Naive thymus-derived CD4-positive, alpha-beta T cell (primary cell): ENCODE results near the gene CAMK2G. TPM values are rescaled to one million over a fixed set of nuclear protein-coding genes. Genes with fewer than 3 reads are reported as not detected.
A peak's percentile ranks its signal among the peaks of the same experiment; 100 is the strongest.

Experiments
- ATAC-seq: fragments of 150-1000 bp; cut with Tn5 transposase; 2 replicates; pipeline ENCODE4 v1.10.0; 2021; ENCODE audit warnings: mild to moderate bottlenecking, moderate library complexity
- CTCF ChIA-PET: fragments of 350-600 bp; sonication (Branson Sonifier 250); formaldehyde crosslinking; loops from one replicate; lab custom pipeline; 2021; ENCODE audit warnings: antibody characterized with exemption; lab: Charles Lee
- POLR2A ChIA-PET: fragments of 350-600 bp; sonication (Branson Sonifier 250); formaldehyde crosslinking; loops from one replicate; lab custom pipeline; 2021; ENCODE audit warnings: antibody characterized with exemption, inconsistent platforms; lab: Charles Lee
- DNase-seq, 9 donors: peaks; one replicate each; pipeline versions ENCODE4 v3.0.0 to v3.0.0-alpha.2; 2020 to 2022; ENCODE audit warnings: mixed read lengths in 1 of 9
- H3K27ac ChIP-seq: one replicate; pipeline ENCODE4 v1.7.0; 2013; ENCODE audit warnings: mild to moderate bottlenecking, low read depth, low read length, moderate library complexity
- H3K27me3 ChIP-seq, 2 donors: one replicate each; pipeline ENCODE4 v1.7.0; 2013; ENCODE audit warnings: low read length in 2 of 2, mild to moderate bottlenecking in 2 of 2, moderate library complexity in 2 of 2; ENCODE audit not compliant: control insufficient read depth in 2 of 2, insufficient read depth in 2 of 2
- H3K36me3 ChIP-seq, 3 experiments: 1 replicate in 2 of 3; 2 replicates in 1 of 3; pipeline ENCODE4 v1.7.0; 2013; ENCODE audit warnings: low read length in 3 of 3, mild to moderate bottlenecking in 3 of 3, moderate library complexity in 1 of 3; ENCODE audit not compliant: insufficient read depth in 3 of 3, control insufficient read depth in 2 of 3
- H3K4me1 ChIP-seq, 2 donors: one replicate each; pipeline ENCODE4 v1.7.0; 2013; ENCODE audit warnings: low read length in 2 of 2, mild to moderate bottlenecking in 2 of 2, moderate library complexity in 1 of 2; ENCODE audit not compliant: control insufficient read depth in 2 of 2, insufficient read depth in 2 of 2
- H3K4me3 ChIP-seq: 2 replicates; pipeline ENCODE4 v1.7.0; 2013; ENCODE audit warnings: mild to moderate bottlenecking, low read length
- H3K9me3 ChIP-seq, 3 experiments: 1 replicate in 2 of 3; 2 replicates in 1 of 3; pipeline ENCODE4 v1.7.0; 2013; ENCODE audit warnings: low read length in 3 of 3; ENCODE audit not compliant: control insufficient read depth in 2 of 3
- H3K27ac Mint-ChIP-seq, 9 donors: one replicate each; pipeline ENCODE4 v1.8.0; 2020 to 2022; ENCODE audit warnings: mixed read lengths in 9 of 9, mild to moderate bottlenecking in 8 of 9, moderate library complexity in 5 of 9, inconsistent platforms in 2 of 9
- H3K27me3 Mint-ChIP-seq, 5 donors: one replicate each; pipeline ENCODE4 v1.8.0; 2021 to 2022; ENCODE audit warnings: mixed read lengths in 5 of 5, mild to moderate bottlenecking in 1 of 5
- H3K36me3 Mint-ChIP-seq, 5 donors: one replicate each; pipeline ENCODE4 v1.8.0; 2020 to 2022; ENCODE audit warnings: mixed read lengths in 5 of 5, mild to moderate bottlenecking in 3 of 5, inconsistent platforms in 1 of 5
- H3K4me1 Mint-ChIP-seq, 7 donors: one replicate each; pipeline ENCODE4 v1.8.0; 2020 to 2022; ENCODE audit warnings: mixed read lengths in 7 of 7, mild to moderate bottlenecking in 3 of 7, inconsistent platforms in 1 of 7
- H3K4me3 Mint-ChIP-seq, 10 donors: one replicate each; pipeline ENCODE4 v1.8.0; 2020 to 2022; ENCODE audit warnings: mild to moderate bottlenecking in 10 of 10, mixed read lengths in 10 of 10, moderate library complexity in 6 of 10, inconsistent platforms in 2 of 10
- H3K9me3 Mint-ChIP-seq, 11 donors: one replicate each; pipeline ENCODE4 v1.8.0; 2020 to 2022; ENCODE audit warnings: mixed read lengths in 11 of 11, mild to moderate bottlenecking in 4 of 11, inconsistent platforms in 1 of 11, moderate library complexity in 1 of 11
- intact Hi-C, 2 donors: fragments of 100-400 bp; cut with micrococcal nuclease; formaldehyde crosslinking; loops; one replicate each; pipeline ENCODE4 v1.15.1; 2023
- polyA plus RNA-seq, 2 donors: library from polyadenylated mRNA; unstranded; fragments of 300-500 nt; fragmentation: Illumina TruSeq; gene quantifications; one replicate each; pipeline ENCODE4 v1.2.3, GENCODE V29; 2021
- total RNA-seq, 6 experiments: library from RNA in 5 of 6; stranded (reverse) in 5 of 6; gene quantifications; 1 replicate in 5 of 6; 2 replicates in 1 of 6; pipeline ENCODE4 v1.2.3 and lab custom pipeline; 2021 to 2026

The CAMK2G gene
- total and polyA plus RNA-seq, 7 experiments from 2014 or later: 5.6 to 70.9 (median 54.6) TPM

DNA sequence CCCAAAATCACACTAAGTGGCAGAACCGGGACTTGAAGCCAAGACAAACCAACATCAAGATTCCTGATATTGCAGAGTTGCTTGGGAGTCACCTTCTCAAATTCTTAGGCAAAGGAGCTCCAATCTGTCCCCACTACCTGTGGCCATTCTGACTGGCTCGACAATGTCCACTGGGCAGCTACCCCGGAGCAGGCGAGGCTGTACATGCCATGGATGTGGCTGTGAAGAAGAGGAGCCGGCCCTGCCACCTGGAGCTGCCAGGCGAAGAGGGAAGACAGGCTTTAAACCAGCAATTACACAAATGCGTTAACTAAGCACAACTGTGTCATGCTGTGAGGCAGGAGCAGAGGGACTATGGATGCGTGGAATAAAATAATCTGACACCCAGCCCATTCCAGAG, 18.1 kb downstream of the CAMK2G start:
- DNase-seq (no peak), ATAC-seq (no peak)
- Mint-ChIP-seq H3K4me3 (no peak overlapping the region), H3K36me3 (peaks cover 13 to 42% (median 24%) of the 10 kb centered on the region in 5 donors), H3K27me3 (no peaks in the 10 kb centered on the region), H3K9me3 (no peaks in the 10 kb centered on the region), H3K27ac (peak overlapping the region in 4 of 9 donors; percentile 31 to 65 (median 44)), H3K4me1 (peaks cover 19 to 65% (median 58%) of the 10 kb centered on the region in 7 donors)
- no peaks in the 10 kb centered on the region for H3K9me3 ChIP-seq
- H3K36me3 ChIP-seq: peaks cover 0 to 94% (median 15%) of the 10 kb centered on the region in 3 experiments
- POLR2A ChIA-PET: interaction anchor here (25.1 kb wide), 1 partner anchor 22 kb away, joined by 327 read pairs; the partner anchor contains the start of gene CAMK2G
- H3K27ac ChIP-seq: no peak overlapping the region
- H3K4me3 ChIP-seq: no peak overlapping the region
- peaks cover 23 to 30% of the 10 kb centered on the region in 2 donors for H3K4me1 ChIP-seq
- intact Hi-C loops: no loop called here
- CTCF ChIA-PET: interaction anchor here (0.9 to 5.9 kb wide), 3 partner anchors 12 to 23 kb away, joined by 3 to 45 read pairs (median 4); no protein-coding TSS in a partner anchor
- no peaks in the 10 kb centered on the region for H3K27me3 ChIP-seq

DNA sequence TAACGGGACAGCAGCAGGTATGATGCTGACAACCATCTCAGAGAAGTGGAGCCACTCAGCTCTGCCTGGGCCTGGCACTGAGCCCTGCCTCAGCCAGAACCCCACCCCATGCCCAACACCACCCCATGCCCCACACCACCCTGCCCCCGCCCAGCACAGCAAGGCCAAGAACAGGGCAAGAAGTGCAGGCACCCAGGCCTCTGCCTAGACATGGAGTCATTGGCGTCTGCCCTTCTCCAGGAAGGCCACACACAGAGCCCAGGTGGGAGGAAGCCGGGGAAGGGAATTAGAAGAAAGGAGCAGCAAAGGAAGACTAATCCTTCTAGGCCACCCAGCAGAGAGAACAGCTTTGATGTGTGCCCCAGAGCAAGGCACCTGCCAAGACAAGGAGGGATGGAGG, 18.9 kb downstream of the CAMK2G start:
- H3K27me3 Mint-ChIP-seq: no peaks in the 10 kb centered on the region
- H3K4me1 Mint-ChIP-seq: peaks cover 16 to 57% (median 53%) of the 10 kb centered on the region in 7 donors
- peak overlapping the region in 3 of 9 donors; percentile 40 to 65 (median 60) for H3K27ac Mint-ChIP-seq
- Histone ChIP-seq H3K4me1 (peaks cover 23 to 30% of the 10 kb centered on the region in 2 donors), H3K36me3 (peaks cover 0 to 96% (median 15%) of the 10 kb centered on the region in 3 experiments), H3K27ac (no peak overlapping the region), H3K9me3 (no peaks in the 10 kb centered on the region), H3K4me3 (no peak overlapping the region), H3K27me3 (no peaks in the 10 kb centered on the region)
- H3K36me3 Mint-ChIP-seq: peaks cover 9 to 40% (median 20%) of the 10 kb centered on the region in 5 donors
- DNase-seq (no peak), ATAC-seq (no peak)
- CTCF ChIA-PET: interaction anchor here (5.9 kb wide), 1 partner anchor 24 kb away, joined by 45 read pairs; no protein-coding TSS in a partner anchor
- H3K4me3 Mint-ChIP-seq: no peak overlapping the region
- intact Hi-C loops: no loop called here
- no peaks in the 10 kb centered on the region for H3K9me3 Mint-ChIP-seq
- POLR2A ChIA-PET: interaction anchor here (25.1 kb wide), 1 partner anchor 23 kb away, joined by 327 read pairs; the partner anchor contains the start of gene CAMK2G

DNA sequence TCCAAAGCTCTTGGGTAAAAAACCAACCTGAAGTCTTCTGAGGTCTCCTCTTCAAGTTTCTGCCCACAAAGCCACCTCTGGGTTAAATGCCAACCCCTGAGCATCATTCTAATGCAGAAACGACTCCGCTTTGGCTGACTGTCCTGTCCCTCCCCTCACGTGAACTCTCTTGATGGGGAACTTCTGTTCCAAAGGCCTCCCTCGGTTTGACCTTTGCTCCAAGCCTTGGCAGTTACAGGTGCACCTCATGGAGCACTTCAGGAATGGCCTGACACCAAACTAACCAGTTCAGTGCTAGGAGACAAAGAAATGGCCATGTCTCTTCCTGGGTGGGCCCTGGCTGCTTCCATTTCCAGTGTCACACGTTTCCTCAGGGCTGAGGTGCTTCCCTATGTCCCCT, 20.0 kb downstream of the CAMK2G start:
- CTCF ChIA-PET: interaction anchor here (2.5 to 10.8 kb wide), 2 partner anchors 8 to 25 kb away, joined by 13 to 288 read pairs; partner anchors contain the start of gene CAMK2G
- Histone ChIP-seq H3K36me3 (peaks cover 0 to 89% (median 15%) of the 10 kb centered on the region in 3 experiments), H3K9me3 (no peaks in the 10 kb centered on the region), H3K4me1 (peaks cover 19 to 25% of the 10 kb centered on the region in 2 donors), H3K4me3 (no peak overlapping the region), H3K27me3 (no peaks in the 10 kb centered on the region), H3K27ac (no peak overlapping the region)
- Mint-ChIP-seq H3K27ac (peak overlapping the region in 5 of 9 donors; percentile 21 to 69 (median 41)), H3K4me1 (peaks cover 19 to 51% (median 48%) of the 10 kb centered on the region in 7 donors), H3K27me3 (no peaks in the 10 kb centered on the region), H3K36me3 (peaks cover 9 to 36% (median 17%) of the 10 kb centered on the region in 5 donors), H3K4me3 (no peak overlapping the region), H3K9me3 (no peaks in the 10 kb centered on the region)
- ATAC-seq: no peak
- POLR2A ChIA-PET: interaction anchor here (1.2 to 25.1 kb wide), 3 partner anchors 10 to 39 kb away, joined by 4 to 327 read pairs (median 5); partner anchors contain the start of gene CAMK2G
- DNase-seq: no peak
- intact Hi-C loops: no loop called here

DNA sequence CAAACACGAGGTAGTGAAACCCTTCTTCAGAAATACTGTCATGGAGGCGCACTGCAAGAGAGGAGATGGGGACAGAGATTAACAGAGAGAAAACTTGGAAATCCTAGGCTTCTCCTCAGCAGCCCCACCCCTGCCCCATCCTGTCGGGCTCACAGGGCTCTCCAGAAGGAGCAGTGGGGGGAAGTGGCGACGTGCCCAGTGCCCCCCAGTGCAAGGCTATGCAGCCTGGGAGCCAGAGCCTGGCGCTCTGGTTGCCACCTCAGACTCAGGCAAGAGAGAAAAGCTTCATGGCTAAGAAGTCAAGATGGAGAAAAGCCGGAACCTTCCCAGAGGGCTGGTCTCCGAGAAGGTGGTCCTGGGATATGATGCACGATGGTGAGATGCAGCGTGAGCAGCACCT, 21.2 kb downstream of the CAMK2G start:
- ChIA-PET CTCF (interaction anchor here (0.6 to 10.8 kb wide), 5 partner anchors 9 to 88 kb away, joined by 5 to 288 read pairs (median 13); partner anchors contain the start of gene CAMK2G), POLR2A (interaction anchor here (1.2 to 25.1 kb wide), 4 partner anchors 11 to 43 kb away, joined by 4 to 327 read pairs (median 4); partner anchors contain the start of gene CAMK2G)
- Mint-ChIP-seq H3K4me3 (no peak overlapping the region), H3K27me3 (no peaks in the 10 kb centered on the region), H3K36me3 (peaks cover 6 to 37% (median 18%) of the 10 kb centered on the region in 5 donors), H3K9me3 (no peaks in the 10 kb centered on the region), H3K27ac (peak overlapping the region in 7 of 9 donors; percentile 41 to 84 (median 67)), H3K4me1 (peaks cover 19 to 47% (median 45%) of the 10 kb centered on the region in 7 donors)
- Histone ChIP-seq H3K4me3 (no peak overlapping the region), H3K27ac (no peak overlapping the region), H3K36me3 (peaks cover 7 to 85% (median 21%) of the 10 kb centered on the region in 3 experiments), H3K27me3 (no peaks in the 10 kb centered on the region), H3K9me3 (no peaks in the 10 kb centered on the region), H3K4me1 (peaks cover 9 to 18% of the 10 kb centered on the region in 2 donors)
- ATAC-seq (no peak), DNase-seq (no peak)
- intact Hi-C loops: no loop called here

DNA sequence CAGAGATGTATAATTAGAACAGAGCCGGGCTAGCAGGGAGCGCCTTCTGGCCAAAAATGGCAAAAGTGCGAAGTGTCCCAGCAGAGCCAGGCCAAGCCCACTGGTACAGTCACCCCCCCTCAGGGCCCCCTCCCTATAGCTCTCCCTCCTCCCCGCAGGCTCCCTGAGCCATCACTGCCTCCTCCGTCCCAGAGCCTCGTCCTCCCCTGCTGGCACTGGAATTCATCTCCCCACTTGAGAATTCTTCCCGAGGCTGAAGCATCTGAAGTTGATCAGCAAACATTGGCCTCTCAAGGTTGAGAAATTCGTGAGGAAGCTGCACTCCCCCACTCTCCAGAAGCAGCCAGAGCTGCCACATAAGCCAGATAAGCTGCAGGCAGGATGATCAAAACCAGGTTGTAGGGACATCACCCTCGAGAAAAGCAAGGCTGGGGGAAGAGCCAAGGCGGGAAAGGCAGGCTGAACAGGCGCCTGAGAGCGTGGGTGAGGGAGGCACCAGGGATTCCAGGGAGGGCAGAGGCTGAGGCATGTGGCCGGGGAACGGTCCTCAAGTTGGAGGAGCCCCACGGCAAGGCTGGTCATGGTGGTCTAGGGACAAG, 23.4 kb downstream of the CAMK2G start:
- Histone ChIP-seq H3K4me1 (peaks cover 6 to 7% of the 10 kb centered on the region in 2 donors), H3K36me3 (peaks cover 22 to 86% (median 35%) of the 10 kb centered on the region in 3 experiments), H3K4me3 (no peak overlapping the region), H3K27ac (no peak overlapping the region), H3K27me3 (no peaks in the 10 kb centered on the region), H3K9me3 (no peaks in the 10 kb centered on the region)
- no peaks in the 10 kb centered on the region for H3K9me3 Mint-ChIP-seq
- peaks cover 11 to 33% (median 25%) of the 10 kb centered on the region in 7 donors for H3K4me1 Mint-ChIP-seq
- H3K27ac Mint-ChIP-seq: peak overlapping the region in 6 of 9 donors; percentile 20 to 94 (median 50)
- ATAC-seq (no peak), DNase-seq (no peak)
- intact Hi-C loops: no loop called here
- no peak overlapping the region for H3K4me3 Mint-ChIP-seq
- ChIA-PET CTCF (interaction anchor here (0.6 to 10.8 kb wide), 6 partner anchors 15 to 90 kb away, joined by 3 to 288 read pairs (median 14); partner anchors contain the start of gene CAMK2G), POLR2A (interaction anchor here (1.2 to 25.1 kb wide), 2 partner anchors 13 to 27 kb away, joined by 3 to 327 read pairs; partner anchors contain the start of gene CAMK2G)
- peaks cover 10 to 51% (median 34%) of the 10 kb centered on the region in 5 donors for H3K36me3 Mint-ChIP-seq
- no peaks in the 10 kb centered on the region for H3K27me3 Mint-ChIP-seq

GRCh38 chr10:73850211-73850610, 24.1 kb downstream of the CAMK2G start:
- Histone ChIP-seq H3K9me3 (no peaks in the 10 kb centered on the region), H3K27ac (no peak overlapping the region), H3K27me3 (no peaks in the 10 kb centered on the region), H3K36me3 (peaks cover 22 to 79% (median 35%) of the 10 kb centered on the region in 3 experiments), H3K4me3 (no peak overlapping the region), H3K4me1 (peaks cover 6 to 7% of the 10 kb centered on the region in 2 donors)
- no peak for DNase-seq
- intact Hi-C loops: no loop called here
- ATAC-seq: no peak
- Mint-ChIP-seq H3K27ac (peak overlapping the region in 6 of 9 donors; percentile 32 to 94 (median 80)), H3K36me3 (peaks cover 15 to 52% (median 34%) of the 10 kb centered on the region in 5 donors), H3K4me1 (peaks cover 11 to 27% (median 22%) of the 10 kb centered on the region in 7 donors), H3K27me3 (no peaks in the 10 kb centered on the region), H3K4me3 (no peak overlapping the region), H3K9me3 (no peaks in the 10 kb centered on the region)
- CTCF ChIA-PET: interaction anchor here (0.5 to 10.8 kb wide), 16 partner anchors 8 to 252 kb away, joined by 3 to 288 read pairs (median 5); partner anchors contain the start of genes CAMK2G and PLAU
- POLR2A ChIA-PET: interaction anchor here (0.8 to 25.1 kb wide), 3 partner anchors 13 to 28 kb away, joined by 3 to 327 read pairs (median 3); partner anchors contain the start of gene CAMK2G
